ENCODE data around the gene GPBP1L1. TPM values are rescaled to one million over a fixed set of nuclear protein-coding genes. Genes with fewer than 3 reads are reported as not detected.
A peak's percentile ranks its signal among the peaks of the same experiment; 100 is the strongest.

Gene GPBP1L1
- total and polyA plus RNA-seq, 2 of the 13 experiments (the other 11 are each of a cell fraction or from before 2014, with no cell fraction given) = 45.9 to 86.1 TPM

DNA sequence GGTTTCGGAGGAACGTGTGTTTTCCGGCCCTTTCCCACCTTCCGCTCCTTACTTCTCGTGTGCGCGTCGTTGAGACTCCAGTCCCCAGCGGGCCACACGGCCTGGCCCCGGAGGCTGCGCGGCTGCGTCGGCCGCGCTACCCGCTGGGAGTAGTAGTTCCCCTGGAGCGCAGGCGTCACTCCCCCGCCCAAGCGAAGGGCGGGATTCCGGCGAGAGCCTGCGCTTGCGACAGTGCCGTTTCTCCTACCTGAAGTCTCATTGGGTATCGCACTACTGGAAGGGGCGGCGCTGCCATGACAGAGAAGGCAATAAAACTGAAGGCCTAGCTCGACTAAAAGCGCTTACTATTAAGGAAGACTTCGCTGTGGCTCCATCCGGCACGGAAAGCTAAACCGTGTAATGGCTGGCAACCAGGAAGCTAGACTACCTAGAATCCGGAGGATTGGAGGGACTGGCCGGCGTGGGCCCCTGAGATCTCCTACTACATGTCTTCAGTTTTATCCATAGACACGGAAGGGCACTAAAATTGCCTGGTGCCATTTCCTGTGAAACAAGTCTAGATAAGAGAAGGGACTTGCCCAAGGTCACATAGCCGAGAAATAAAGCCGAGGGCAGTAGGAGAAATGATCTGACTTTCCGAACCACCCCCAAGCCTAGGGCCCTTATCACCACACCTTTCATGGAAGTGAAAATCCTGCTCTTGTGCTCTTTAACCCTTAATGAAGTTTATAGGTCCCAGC is 851 bp upstream of the GPBP1L1 start (continued):
- TF ChIP-seq, protein P1, sequence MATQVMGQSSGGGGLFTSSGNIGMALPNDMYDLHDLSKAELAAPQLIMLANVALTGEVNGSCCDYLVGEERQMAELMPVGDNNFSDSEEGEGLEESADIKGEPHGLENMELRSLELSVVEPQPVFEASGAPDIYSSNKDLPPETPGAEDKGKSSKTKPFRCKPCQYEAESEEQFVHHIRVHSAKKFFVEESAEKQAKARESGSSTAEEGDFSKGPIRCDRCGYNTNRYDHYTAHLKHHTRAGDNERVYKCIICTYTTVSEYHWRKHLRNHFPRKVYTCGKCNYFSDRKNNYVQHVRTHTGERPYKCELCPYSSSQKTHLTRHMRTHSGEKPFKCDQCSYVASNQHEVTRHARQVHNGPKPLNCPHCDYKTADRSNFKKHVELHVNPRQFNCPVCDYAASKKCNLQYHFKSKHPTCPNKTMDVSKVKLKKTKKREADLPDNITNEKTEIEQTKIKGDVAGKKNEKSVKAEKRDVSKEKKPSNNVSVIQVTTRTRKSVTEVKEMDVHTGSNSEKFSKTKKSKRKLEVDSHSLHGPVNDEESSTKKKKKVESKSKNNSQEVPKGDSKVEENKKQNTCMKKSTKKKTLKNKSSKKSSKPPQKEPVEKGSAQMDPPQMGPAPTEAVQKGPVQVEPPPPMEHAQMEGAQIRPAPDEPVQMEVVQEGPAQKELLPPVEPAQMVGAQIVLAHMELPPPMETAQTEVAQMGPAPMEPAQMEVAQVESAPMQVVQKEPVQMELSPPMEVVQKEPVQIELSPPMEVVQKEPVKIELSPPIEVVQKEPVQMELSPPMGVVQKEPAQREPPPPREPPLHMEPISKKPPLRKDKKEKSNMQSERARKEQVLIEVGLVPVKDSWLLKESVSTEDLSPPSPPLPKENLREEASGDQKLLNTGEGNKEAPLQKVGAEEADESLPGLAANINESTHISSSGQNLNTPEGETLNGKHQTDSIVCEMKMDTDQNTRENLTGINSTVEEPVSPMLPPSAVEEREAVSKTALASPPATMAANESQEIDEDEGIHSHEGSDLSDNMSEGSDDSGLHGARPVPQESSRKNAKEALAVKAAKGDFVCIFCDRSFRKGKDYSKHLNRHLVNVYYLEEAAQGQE (IDR thresholded peaks at IDR 0.05; ENCODE audit: borderline replicate concordance in 1 of 2, low read depth in 1 of 2, low read length in 2 of 2) = peak in 1 of 2 experiments; percentile 68; a peak in 2 of 4 replicates
- TF ChIP-seq ZNF605 (CRISPR knock-in tag; IDR thresholded peaks at IDR 0.05) (peak; percentile 77; the same call in 1 of the 2 replicates), ESRRA (CRISPR knock-in tag; IDR thresholded peaks at IDR 0.05; ENCODE audit: low read depth) (0 out of 2 replicates have a peak, but pooled peaks have one; percentile 30), TBP (CRISPR knock-in tag; IDR thresholded peaks at IDR 0.05) (0 out of 2 replicates have a peak, but pooled peaks have one; percentile 43), THAP11 (CRISPR knock-in tag; IDR thresholded peaks at IDR 0.05) (peak; percentile 97), RFXANK (CRISPR knock-in tag; IDR thresholded peaks at IDR 0.05) (0 out of 2 replicates have a peak, but pooled peaks have one; percentile 13), PHF21A (CRISPR knock-in tag; IDR thresholded peaks at IDR 0.05) (peak; percentile 69; the same call in 1 of the 2 replicates), RFX3 (CRISPR knock-in tag; IDR thresholded peaks at IDR 0.05) (no peak), CEBPB (IDR thresholded peaks at IDR 0.05; ENCODE audit: borderline replicate concordance, low read depth, low read length) (peak; percentile 91), ZNF510 (CRISPR knock-in tag; IDR thresholded peaks at IDR 0.05; ENCODE audit: low read depth) (peak; percentile 8; the same call in 1 of the 2 replicates), MED8 (CRISPR knock-in tag; IDR thresholded peaks at IDR 0.05; ENCODE audit: insufficient replicate concordance) (peak; percentile 7), RELA (CRISPR knock-in tag; IDR thresholded peaks at IDR 0.05) (0 out of 2 replicates have a peak, but pooled peaks have one; percentile 9), ETV6 (CRISPR knock-in tag; conservative IDR thresholded peaks at IDR 0.05) (no peak)
- TF ChIP-seq, protein P2, sequence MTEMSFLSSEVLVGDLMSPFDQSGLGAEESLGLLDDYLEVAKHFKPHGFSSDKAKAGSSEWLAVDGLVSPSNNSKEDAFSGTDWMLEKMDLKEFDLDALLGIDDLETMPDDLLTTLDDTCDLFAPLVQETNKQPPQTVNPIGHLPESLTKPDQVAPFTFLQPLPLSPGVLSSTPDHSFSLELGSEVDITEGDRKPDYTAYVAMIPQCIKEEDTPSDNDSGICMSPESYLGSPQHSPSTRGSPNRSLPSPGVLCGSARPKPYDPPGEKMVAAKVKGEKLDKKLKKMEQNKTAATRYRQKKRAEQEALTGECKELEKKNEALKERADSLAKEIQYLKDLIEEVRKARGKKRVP (CRISPR knock-in tag; IDR thresholded peaks at IDR 0.05) = peak in 1 of 2 experiments; percentile 30; a peak in 1 of 4 replicates
- TF ChIP-seq, protein P3, sequence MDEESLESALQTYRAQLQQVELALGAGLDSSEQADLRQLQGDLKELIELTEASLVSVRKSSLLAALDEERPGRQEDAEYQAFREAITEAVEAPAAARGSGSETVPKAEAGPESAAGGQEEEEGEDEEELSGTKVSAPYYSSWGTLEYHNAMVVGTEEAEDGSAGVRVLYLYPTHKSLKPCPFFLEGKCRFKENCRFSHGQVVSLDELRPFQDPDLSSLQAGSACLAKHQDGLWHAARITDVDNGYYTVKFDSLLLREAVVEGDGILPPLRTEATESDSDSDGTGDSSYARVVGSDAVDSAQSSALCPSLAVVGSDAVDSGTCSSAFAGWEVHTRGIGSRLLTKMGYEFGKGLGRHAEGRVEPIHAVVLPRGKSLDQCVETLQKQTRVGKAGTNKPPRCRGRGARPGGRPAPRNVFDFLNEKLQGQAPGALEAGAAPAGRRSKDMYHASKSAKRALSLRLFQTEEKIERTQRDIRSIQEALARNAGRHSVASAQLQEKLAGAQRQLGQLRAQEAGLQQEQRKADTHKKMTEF (CRISPR knock-in tag; IDR thresholded peaks at IDR 0.05) = peak; percentile 61; the same call in 1 of the 2 replicates
- TF ChIP-seq, protein P4, sequence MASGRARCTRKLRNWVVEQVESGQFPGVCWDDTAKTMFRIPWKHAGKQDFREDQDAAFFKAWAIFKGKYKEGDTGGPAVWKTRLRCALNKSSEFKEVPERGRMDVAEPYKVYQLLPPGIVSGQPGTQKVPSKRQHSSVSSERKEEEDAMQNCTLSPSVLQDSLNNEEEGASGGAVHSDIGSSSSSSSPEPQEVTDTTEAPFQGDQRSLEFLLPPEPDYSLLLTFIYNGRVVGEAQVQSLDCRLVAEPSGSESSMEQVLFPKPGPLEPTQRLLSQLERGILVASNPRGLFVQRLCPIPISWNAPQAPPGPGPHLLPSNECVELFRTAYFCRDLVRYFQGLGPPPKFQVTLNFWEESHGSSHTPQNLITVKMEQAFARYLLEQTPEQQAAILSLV (CRISPR knock-in tag; IDR thresholded peaks at IDR 0.05; ENCODE audit: borderline replicate concordance) = 0 out of 2 replicates have a peak, but pooled peaks have one; percentile 66
- TF ChIP-seq, protein P5, sequence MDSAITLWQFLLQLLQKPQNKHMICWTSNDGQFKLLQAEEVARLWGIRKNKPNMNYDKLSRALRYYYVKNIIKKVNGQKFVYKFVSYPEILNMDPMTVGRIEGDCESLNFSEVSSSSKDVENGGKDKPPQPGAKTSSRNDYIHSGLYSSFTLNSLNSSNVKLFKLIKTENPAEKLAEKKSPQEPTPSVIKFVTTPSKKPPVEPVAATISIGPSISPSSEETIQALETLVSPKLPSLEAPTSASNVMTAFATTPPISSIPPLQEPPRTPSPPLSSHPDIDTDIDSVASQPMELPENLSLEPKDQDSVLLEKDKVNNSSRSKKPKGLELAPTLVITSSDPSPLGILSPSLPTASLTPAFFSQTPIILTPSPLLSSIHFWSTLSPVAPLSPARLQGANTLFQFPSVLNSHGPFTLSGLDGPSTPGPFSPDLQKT (CRISPR knock-in tag; IDR thresholded peaks at IDR 0.05; ENCODE audit: borderline replicate concordance) = peak; percentile 41; the same call in 1 of the 2 replicates
- TF ChIP-seq, protein P6, sequence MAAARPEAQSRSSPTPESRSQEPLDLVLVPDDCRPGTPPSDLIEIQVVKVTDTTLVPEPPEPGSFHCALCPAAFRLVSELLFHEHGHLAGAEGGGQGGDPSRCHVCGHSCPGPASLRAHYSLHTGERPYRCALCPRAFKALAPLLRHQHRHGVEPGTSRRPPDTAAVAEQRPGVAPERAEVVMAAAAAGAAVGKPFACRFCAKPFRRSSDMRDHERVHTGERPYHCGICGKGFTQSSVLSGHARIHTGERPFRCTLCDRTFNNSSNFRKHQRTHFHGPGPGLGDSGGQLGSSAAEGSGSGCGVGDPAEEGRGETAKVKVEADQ (CRISPR knock-in tag; IDR thresholded peaks at IDR 0.05; ENCODE audit: borderline replicate concordance) = no peak
